GM18526 (cell line): ENCODE data around the gene MYL6.

Experiments used
- POLR2A ChIP-seq: IDR thresholded peaks from 3 replicates; pipeline ENCODE4 v1.6.1; 2011; ENCODE audit not compliant: insufficient read length; ENCODE audit errors: extremely low read depth

MYL6 gene

DNA sequence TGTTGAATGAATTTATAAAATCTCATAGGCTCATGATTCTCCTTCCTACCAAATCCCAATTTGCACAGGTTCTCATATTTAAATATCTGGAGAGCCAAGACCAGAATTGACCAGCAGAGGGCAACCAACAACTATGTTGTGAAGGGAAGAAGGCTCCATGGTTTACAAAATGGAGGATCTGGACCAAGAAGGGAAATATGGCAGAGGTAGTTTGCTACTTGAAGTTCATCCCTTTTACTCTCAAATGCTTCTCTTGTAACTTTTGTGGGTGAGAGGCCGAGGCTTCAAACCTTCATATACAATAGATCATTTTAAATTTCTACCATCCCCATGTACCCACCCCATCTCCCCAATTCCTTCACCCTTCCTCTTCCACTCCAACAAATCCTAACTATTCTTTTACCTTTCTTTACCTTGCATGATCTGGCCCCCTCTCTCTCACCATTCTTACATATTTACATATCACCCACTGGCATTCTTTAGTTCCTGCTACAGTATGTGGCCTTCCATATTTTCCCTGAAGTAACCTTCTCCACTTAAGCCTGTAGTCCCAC is 34.9 kb downstream of the MYL6 start:
- TF ChIP-seq POLR2A: no peak

DNA sequence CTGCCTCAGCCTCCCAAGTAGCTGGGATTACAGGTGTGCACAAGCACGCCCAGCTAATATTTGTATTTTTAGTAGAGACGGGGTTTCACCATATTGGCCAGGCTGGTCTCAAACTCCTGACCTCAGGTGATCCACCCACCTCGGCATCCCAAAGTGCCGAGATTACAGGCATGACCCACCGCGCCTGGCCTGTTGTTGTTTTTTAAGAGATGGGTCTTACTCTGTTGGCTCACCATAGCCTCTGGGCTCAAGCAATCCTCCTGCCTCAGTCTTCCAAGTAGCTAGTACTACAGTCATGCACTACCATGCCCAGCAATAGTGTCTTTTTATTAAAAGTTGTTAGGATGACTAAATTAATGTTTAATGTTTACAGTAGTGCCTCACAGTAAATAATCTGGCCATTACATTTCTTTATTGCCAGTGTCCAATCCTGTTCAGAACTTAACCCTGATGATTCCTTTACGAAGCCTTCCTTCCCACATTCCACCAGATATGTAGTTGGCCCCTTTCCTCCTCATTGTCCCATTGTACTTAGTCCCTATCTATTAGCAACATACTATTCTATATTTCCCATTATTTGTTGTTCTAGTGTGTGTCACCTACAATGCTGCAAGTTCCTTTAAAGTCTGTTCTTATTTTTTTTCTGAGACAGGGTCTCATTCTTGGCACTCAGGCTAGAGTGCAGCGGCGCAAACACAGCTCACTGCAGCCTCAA is 39.9 kb downstream of the MYL6 start:
- TF ChIP-seq POLR2A: no peak

DNA sequence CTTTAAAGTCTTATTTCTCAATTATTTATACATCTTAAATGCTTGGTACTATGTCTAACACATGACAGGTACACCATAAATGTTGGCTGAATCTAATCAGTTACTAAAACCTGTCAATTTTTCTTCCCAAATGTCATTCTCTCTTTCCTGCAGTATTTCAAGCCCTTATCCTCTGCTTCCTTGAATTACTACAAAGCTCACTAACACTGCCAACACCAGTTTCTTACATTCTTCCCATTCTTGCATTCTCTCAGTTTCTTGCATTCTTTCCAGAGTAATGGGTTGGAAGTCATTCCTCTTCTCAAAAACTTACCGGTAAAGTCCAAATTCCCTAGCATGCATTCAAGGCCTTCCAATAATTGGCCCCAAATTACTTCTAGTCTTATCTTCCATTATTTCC is 40.7 kb downstream of the MYL6 start:
- TF ChIP-seq POLR2A: no peak

DNA sequence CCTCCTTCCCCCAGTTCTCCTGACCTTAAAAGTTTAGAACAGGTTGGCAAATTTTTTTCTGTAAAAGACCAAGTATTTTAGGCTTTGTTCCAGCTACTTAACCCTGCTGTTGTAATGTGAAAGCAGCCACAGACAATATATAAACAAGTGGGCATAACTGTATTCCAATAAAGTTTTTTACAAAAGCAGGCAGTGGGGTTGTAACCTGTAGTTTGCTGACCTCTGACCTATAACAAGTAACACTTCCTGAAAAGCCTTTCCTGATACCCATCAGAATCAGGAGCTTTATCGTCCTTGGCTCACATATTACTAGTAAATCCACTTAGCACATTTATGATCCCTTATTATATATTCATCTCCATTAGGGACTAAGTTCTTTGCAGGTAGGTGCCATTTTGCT is 44.2 kb downstream of the MYL6 start:
- no peak for TF ChIP-seq POLR2A

DNA sequence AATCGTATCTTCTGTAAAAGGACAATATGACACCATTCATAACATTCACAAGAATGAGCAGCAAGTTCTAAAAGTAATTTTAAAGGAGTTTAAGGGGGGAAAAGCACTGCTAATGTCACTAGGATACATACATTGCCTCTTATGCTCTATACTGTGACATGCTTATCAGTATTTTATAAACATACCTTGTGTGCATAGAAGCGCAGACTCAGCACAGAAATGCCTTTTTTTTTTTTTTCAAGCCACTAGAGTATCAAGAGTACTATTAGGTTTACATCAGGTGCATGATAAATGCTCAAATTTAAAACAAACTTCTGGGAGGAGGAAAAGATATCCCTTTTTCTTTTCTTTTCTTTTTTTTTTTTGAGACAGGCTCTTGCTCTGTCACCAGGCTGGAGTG is 44.7 kb downstream of the MYL6 start:
- no peak for TF ChIP-seq POLR2A

DNA sequence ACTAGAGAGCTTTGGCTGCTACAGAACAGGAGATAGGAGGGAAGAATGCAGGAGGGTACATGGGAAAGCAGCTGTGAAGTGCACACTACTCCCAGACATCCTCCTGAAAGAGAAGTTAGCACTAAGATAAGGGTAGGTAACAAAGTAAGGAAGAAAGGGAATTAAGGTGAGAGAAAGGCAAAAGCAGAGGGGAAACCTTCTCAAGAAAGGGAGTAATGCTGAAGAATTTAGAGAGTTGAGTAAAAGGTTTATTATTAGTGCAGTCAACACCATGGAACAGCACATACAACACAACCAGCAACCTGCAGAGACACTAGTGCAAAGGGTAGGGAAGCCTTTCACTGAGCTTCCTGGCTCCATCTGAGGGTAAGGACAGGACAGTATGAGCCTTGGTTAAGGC is 46.1 kb downstream of the MYL6 start:
- no peak for TF ChIP-seq POLR2A

DNA sequence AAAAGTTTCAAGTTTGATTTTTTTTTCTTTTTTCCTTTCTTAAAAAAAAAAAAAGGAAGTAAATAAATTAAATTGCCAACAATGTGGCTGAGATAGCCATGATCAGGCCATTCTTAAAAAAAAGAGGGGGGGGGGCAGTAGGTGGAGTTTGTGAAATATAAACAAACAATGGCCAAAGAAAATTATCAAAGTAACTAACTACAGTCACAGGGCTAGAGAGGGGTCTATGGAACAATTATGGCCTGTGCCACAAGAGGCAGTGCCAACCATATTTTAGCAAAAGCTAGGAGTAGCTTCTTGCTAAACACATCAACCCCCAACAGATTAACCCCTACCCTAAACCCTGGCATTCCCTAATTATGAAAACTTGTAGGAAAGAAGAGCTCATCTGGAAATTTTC is 47.3 kb downstream of the MYL6 start:
- no peak for TF ChIP-seq POLR2A

DNA sequence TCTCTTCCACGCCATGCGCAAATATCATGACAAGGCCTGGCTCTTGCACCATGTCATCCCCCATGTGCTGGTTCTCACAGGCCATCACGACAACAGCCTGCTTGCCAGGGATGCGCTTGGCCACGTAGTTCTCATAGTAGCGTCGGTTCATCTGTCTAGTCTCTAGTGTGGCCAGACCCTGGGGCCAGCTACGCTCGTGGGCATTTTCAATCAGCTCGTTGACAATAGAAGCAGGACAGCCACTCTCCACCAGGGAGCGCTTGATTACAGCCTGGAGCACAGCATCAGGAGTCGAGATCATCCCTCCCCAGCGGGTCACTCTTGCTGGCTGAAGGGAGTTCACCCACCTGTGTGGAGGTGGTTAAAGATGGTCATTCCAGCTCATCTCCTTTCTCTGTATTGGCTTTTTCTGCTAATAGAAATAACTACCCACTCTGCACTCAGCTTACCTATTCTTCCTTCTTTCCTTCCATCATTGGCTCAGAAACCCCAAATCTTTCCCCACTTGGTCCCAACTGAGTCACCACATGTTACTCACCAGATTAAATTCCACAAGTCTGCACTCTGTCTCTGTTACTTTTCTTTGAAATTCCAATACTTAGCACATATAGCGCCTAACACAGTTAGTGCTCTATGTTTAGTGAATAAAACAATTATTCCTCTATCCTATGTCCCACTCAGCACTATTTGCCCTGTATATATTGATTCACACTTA is 48.5 kb downstream of the MYL6 start:
- no peak for TF ChIP-seq POLR2A

DNA sequence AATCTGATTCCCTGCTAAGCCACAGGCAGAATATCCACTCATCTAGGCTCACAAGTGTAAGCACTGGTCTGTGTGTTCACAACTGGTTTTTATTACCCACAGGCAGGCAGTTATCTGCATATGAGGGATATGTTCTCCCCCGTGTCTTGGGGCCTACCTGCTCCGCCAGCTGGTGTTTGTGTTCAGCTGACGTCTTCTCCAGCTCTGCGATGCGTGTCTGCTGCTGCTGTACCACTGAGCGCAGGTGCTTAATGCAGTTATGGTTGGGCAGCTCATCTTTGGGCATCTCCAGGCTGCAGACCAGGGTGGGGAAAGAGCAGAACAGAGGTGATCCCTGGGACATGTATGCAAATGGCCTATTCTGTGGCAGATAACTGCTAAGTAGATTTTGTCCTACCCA is 49.8 kb downstream of the MYL6 start:
- no peak for TF ChIP-seq POLR2A
